ENCODE data around the gene SNCAIP. TPM values are rescaled to one million over a fixed set of nuclear protein-coding genes. Genes with fewer than 3 reads are reported as not detected.

The SNCAIP gene
- total and polyA plus RNA-seq, 2 donors (not counting 1 experiment from before 2014, with no cell fraction given): 1.3 to 4.1 TPM

- Histone ChIP-seq H3K9me3 (ENCODE audit: control insufficient read depth, insufficient read depth, low read depth, low read length) (no peaks in the 10 kb centered on the region), H3K27me3 (ENCODE audit: control insufficient read depth, insufficient read depth, low read length) (no peaks in the 10 kb centered on the region), H3K9ac (ENCODE audit: insufficient read depth, low read length) (no peak overlapping the region), H4K20me1 (ENCODE audit: control insufficient read depth, extremely low read depth, insufficient read depth, low read length) (no peaks in the 10 kb centered on the region), H3K4me3 (replicated peaks in 1 of 4; ENCODE audit: control extremely low read depth in 1 of 4, insufficient read depth in 1 of 4, low read depth in 3 of 4, low read length in 4 of 4) (no peak overlapping the region), H3K4me1 (ENCODE audit: control insufficient read depth, extremely low read depth, insufficient read depth, low read length) (no peaks in the 10 kb centered on the region), H3K79me2 (ENCODE audit: control insufficient read depth, insufficient read depth, low read length) (no peaks in the 10 kb centered on the region), H3K36me3 (ENCODE audit: control insufficient read depth, insufficient read depth, low read length) (no peaks in the 10 kb centered on the region), H2AFZ (ENCODE audit: low read length) (no peak overlapping the region), H3K27ac (ENCODE audit: insufficient read depth, low read length) (no peak overlapping the region), H3K4me2 (ENCODE audit: extremely low read depth, insufficient read depth, low read length) (no peak overlapping the region)
- no peak for TF ChIP-seq EZH2 (IDR thresholded peaks at IDR 0.05; ENCODE audit: low read length, missing control alignments)
- TF ChIP-seq CTCF (conservative IDR thresholded peaks at IDR 0.05 in 1 of 2, IDR thresholded peaks at IDR 0.05 in 1 of 2; ENCODE audit: low read depth in 1 of 2, low read length in 2 of 2): no peak
- DNase-seq (ENCODE audit: low read depth in 2 of 2): peak in 1 of 2 donors; percentile 39
Observed at GRCh38 chr5:122333564-122333963, 21.5 kb downstream of the SNCAIP start.

- no peaks in the 10 kb centered on the region for H3K79me2 ChIP-seq (ENCODE audit: control insufficient read depth, insufficient read depth, low read length)
- H4K20me1 ChIP-seq (ENCODE audit: control insufficient read depth, extremely low read depth, insufficient read depth, low read length): no peaks in the 10 kb centered on the region
- H3K36me3 ChIP-seq (ENCODE audit: control insufficient read depth, insufficient read depth, low read length): no peaks in the 10 kb centered on the region
- no peak overlapping the region for H3K27ac ChIP-seq (ENCODE audit: insufficient read depth, low read length)
- no peak for DNase-seq (ENCODE audit: low read depth in 2 of 2)
- peaks cover 2% of the 10 kb centered on the region for H3K4me1 ChIP-seq (ENCODE audit: control insufficient read depth, extremely low read depth, insufficient read depth, low read length)
- H3K4me3 ChIP-seq (replicated peaks in 1 of 4; ENCODE audit: control extremely low read depth in 1 of 4, insufficient read depth in 1 of 4, low read depth in 3 of 4, low read length in 4 of 4): no peak overlapping the region
- no peaks in the 10 kb centered on the region for H3K9me3 ChIP-seq (ENCODE audit: control insufficient read depth, insufficient read depth, low read depth, low read length)
- no peak overlapping the region for H3K9ac ChIP-seq (ENCODE audit: insufficient read depth, low read length)
- no peak overlapping the region for H2AFZ ChIP-seq (ENCODE audit: low read length)
- TF ChIP-seq EZH2 (IDR thresholded peaks at IDR 0.05; ENCODE audit: low read length, missing control alignments) (no peak), CTCF (conservative IDR thresholded peaks at IDR 0.05 in 1 of 2, IDR thresholded peaks at IDR 0.05 in 1 of 2; ENCODE audit: low read depth in 1 of 2, low read length in 2 of 2) (no peak)
- H3K27me3 ChIP-seq (ENCODE audit: control insufficient read depth, insufficient read depth, low read length): no peaks in the 10 kb centered on the region
- H3K4me2 ChIP-seq (ENCODE audit: extremely low read depth, insufficient read depth, low read length): no peak overlapping the region
Observed at GRCh38 chr5:122339591-122339990, 27.6 kb downstream of the SNCAIP start.

- H3K36me3 ChIP-seq (ENCODE audit: control insufficient read depth, insufficient read depth, low read length): no peaks in the 10 kb centered on the region
- H4K20me1 ChIP-seq (ENCODE audit: control insufficient read depth, extremely low read depth, insufficient read depth, low read length): no peaks in the 10 kb centered on the region
- no peak overlapping the region for H3K27ac ChIP-seq (ENCODE audit: insufficient read depth, low read length)
- H3K4me3 ChIP-seq (replicated peaks in 1 of 4; ENCODE audit: control extremely low read depth in 1 of 4, insufficient read depth in 1 of 4, low read depth in 3 of 4, low read length in 4 of 4): no peak overlapping the region
- H3K4me2 ChIP-seq (ENCODE audit: extremely low read depth, insufficient read depth, low read length): no peak overlapping the region
- no peak for DNase-seq (ENCODE audit: low read depth in 2 of 2)
- no peaks in the 10 kb centered on the region for H3K79me2 ChIP-seq (ENCODE audit: control insufficient read depth, insufficient read depth, low read length)
- H2AFZ ChIP-seq (ENCODE audit: low read length): no peak overlapping the region
- no peak overlapping the region for H3K9ac ChIP-seq (ENCODE audit: insufficient read depth, low read length)
- TF ChIP-seq CTCF (conservative IDR thresholded peaks at IDR 0.05 in 1 of 2, IDR thresholded peaks at IDR 0.05 in 1 of 2; ENCODE audit: low read depth in 1 of 2, low read length in 2 of 2) (no peak), EZH2 (IDR thresholded peaks at IDR 0.05; ENCODE audit: low read length, missing control alignments) (no peak)
- peaks cover 2% of the 10 kb centered on the region for H3K4me1 ChIP-seq (ENCODE audit: control insufficient read depth, extremely low read depth, insufficient read depth, low read length)
- no peaks in the 10 kb centered on the region for H3K9me3 ChIP-seq (ENCODE audit: control insufficient read depth, insufficient read depth, low read depth, low read length)
- H3K27me3 ChIP-seq (ENCODE audit: control insufficient read depth, insufficient read depth, low read length): no peaks in the 10 kb centered on the region
Observed at GRCh38 chr5:122341087-122341486, 29.1 kb downstream of the SNCAIP start.

All from fibroblast of lung (primary cell).